GM23338 (cell line): Measurements from ENCODE around the gene SIVA1. TPM values are rescaled to one million over a fixed set of nuclear protein-coding genes. Genes with fewer than 3 reads are reported as not detected.
A peak's percentile ranks its signal among the peaks of the same experiment; 100 is the strongest.

Experiments used
- ATAC-seq: fragments of 200-7000 bp; cut with Tn5 transposase; 3 replicates; pipeline ENCODE4 v1.9.1; 2020
- DNase-seq: peaks from one replicate; pipeline ENCODE4 v3.0.0-alpha.2; 2015; ENCODE audit warnings: low spot score
- H2AFZ ChIP-seq: fragments of 200-600 bp; sonication (generic); 2 replicates; pipeline ENCODE4 v1.8.0; 2016; ENCODE audit warnings: antibody characterized with exemption, mild to moderate bottlenecking, moderate library complexity
- H3F3A ChIP-seq: fragments of 200-600 bp; sonication (generic); replicated peaks from 2 replicates; pipeline ENCODE4 v1.8.0; 2017; ENCODE audit warnings: antibody characterized with exemption, mixed run types, low read depth
- H3K27ac ChIP-seq: fragments of 200-600 bp; sonication (generic); 2 replicates; pipeline ENCODE4 v1.6.1; 2016; ENCODE audit warnings: low read depth
- H3K27me3 ChIP-seq: fragments of 200-600 bp; sonication (generic); 2 replicates; pipeline ENCODE4 v1.8.0; 2016; ENCODE audit warnings: mild to moderate bottlenecking, mixed run types, moderate library complexity; ENCODE audit not compliant: insufficient read depth
- H3K36me3 ChIP-seq: fragments of 200-600 bp; sonication (generic); 2 replicates; pipeline ENCODE4 v1.8.0; 2016; ENCODE audit warnings: mild to moderate bottlenecking; ENCODE audit not compliant: insufficient read depth
- H3K4me1 ChIP-seq: fragments of 200-600 bp; sonication (generic); 2 replicates; pipeline ENCODE4 v1.8.0; 2016; ENCODE audit warnings: mild to moderate bottlenecking, moderate library complexity; ENCODE audit not compliant: insufficient read depth
- H3K4me2 ChIP-seq: fragments of 200-600 bp; sonication (generic); 2 replicates; pipeline ENCODE4 v1.7.1; 2017; ENCODE audit warnings: mixed run types
- H3K4me3 ChIP-seq: fragments of 200-600 bp; sonication (generic); 2 replicates; pipeline ENCODE4 v1.6.1; 2016; ENCODE audit warnings: mixed run types
- H3K79me2 ChIP-seq: fragments of 200-600 bp; sonication (generic); replicated peaks from 2 replicates; pipeline ENCODE4 v1.8.0; 2017; ENCODE audit warnings: mild to moderate bottlenecking; ENCODE audit not compliant: insufficient read depth
- H3K9me2 ChIP-seq: fragments of 200-600 bp; sonication (generic); 2 replicates; pipeline ENCODE4 v1.8.0; 2017; ENCODE audit not compliant: insufficient read depth
- H4K20me1 ChIP-seq: fragments of 200-600 bp; sonication (generic); replicated peaks from 2 replicates; pipeline ENCODE4 v1.8.0; 2017; ENCODE audit warnings: mild to moderate bottlenecking; ENCODE audit not compliant: insufficient read depth
- H3K27ac Mint-ChIP-seq: 2 replicates; pipeline ENCODE4 v1.8.0; 2020; ENCODE audit warnings: inconsistent platforms, mild to moderate bottlenecking, moderate library complexity, mixed read lengths
- H3K27me3 Mint-ChIP-seq: 3 replicates; pipeline ENCODE4 v1.8.0; 2022; ENCODE audit warnings: low read depth, mild to moderate bottlenecking, moderate library complexity, mixed read lengths, inconsistent platforms; ENCODE audit not compliant: insufficient read depth, poor library complexity
- H3K36me3 Mint-ChIP-seq: 3 replicates; pipeline ENCODE4 v1.8.0; 2021; ENCODE audit warnings: low read depth, mild to moderate bottlenecking, inconsistent platforms, moderate library complexity, mixed read lengths
- H3K4me1 Mint-ChIP-seq: 3 replicates; pipeline ENCODE4 v1.8.0; 2020; ENCODE audit warnings: mild to moderate bottlenecking, inconsistent platforms, mixed read lengths
- H3K4me3 Mint-ChIP-seq: 3 replicates; pipeline ENCODE4 v1.8.0; 2021; ENCODE audit warnings: moderate library complexity, mild to moderate bottlenecking, inconsistent platforms, mixed read lengths
- H3K9me3 Mint-ChIP-seq: 3 replicates; pipeline ENCODE4 v1.8.0; 2020; ENCODE audit warnings: moderate library complexity, mild to moderate bottlenecking, inconsistent platforms, mixed read lengths
- CREB1 ChIP-seq: fragments of 250-450 bp; sonication (Bioruptor Pico); IDR thresholded peaks from 2 replicates; pipeline ENCODE4 v1.5.0; 2020; ENCODE audit warnings: low read depth, mild to moderate bottlenecking, moderate library complexity
- CTCF ChIP-seq, 2 experiments: fragments of 200-600 bp in 1 of 2; sonication (generic) in 1 of 2; conservative IDR thresholded peaks; 2 replicates each; pipeline versions ENCODE4 v1.5.1 to v1.6.1; 2016 to 2017; ENCODE audit warnings: antibody characterized with exemption in 2 of 2, low read depth in 2 of 2, mild to moderate bottlenecking in 2 of 2, moderate library complexity in 1 of 2
- EZH2 ChIP-seq: fragments of 200-600 bp; sonication (generic); IDR thresholded peaks from one replicate; pipeline ENCODE4 v1.8.0; 2017; ENCODE audit warnings: antibody characterized with exemption, mild to moderate bottlenecking, low read depth; ENCODE audit not compliant: unreplicated experiment
- EZH2phosphoT487 ChIP-seq: fragments of 200-600 bp; sonication (generic); IDR thresholded peaks from one replicate; pipeline ENCODE4 v1.8.1; 2018; ENCODE audit warnings: antibody characterized with exemption; ENCODE audit not compliant: unreplicated experiment
- POLR2AphosphoS5 ChIP-seq: IDR thresholded peaks from 2 replicates; pipeline ENCODE4 v1.6.1; 2016; ENCODE audit warnings: antibody characterized with exemption, low read depth
- STAT1 ChIP-seq: IDR thresholded peaks from one replicate; pipeline ENCODE4 v1.6.1; 2016; ENCODE audit warnings: antibody characterized with exemption; ENCODE audit not compliant: unreplicated experiment
- ZNF114 ChIP-seq: fragments of 250-450 bp; sonication (Bioruptor Pico); IDR thresholded peaks from 2 replicates; pipeline ENCODE4 v1.5.0; 2020; ENCODE audit warnings: mild to moderate bottlenecking, moderate library complexity
- polyA plus RNA-seq: library from polyadenylated mRNA; unstranded; fragments of >200 nt; fragmentation: Nextera tagmentation; extraction: Ambion mirVana; gene quantifications from 2 replicates; pipeline ENCODE4 v1.2.1, GENCODE V29; 2016
- total RNA-seq: library from RNA; depleted of rRNA; stranded (reverse); fragments of >200 nt; shearing (Covaris generic); gene quantifications from 2 replicates; pipeline ENCODE4 v1.2.3, GENCODE V29; 2014

SIVA1 gene
- total and polyA plus RNA-seq, 2 experiments from 2014 or later: 215 to 392 TPM

- peaks cover 40% of the 10 kb centered on the region for H3K4me1 Mint-ChIP-seq
Measured at GRCh38 chr14:104798300-104799243, 45.6 kb downstream of the SIVA1 start.

DNA sequence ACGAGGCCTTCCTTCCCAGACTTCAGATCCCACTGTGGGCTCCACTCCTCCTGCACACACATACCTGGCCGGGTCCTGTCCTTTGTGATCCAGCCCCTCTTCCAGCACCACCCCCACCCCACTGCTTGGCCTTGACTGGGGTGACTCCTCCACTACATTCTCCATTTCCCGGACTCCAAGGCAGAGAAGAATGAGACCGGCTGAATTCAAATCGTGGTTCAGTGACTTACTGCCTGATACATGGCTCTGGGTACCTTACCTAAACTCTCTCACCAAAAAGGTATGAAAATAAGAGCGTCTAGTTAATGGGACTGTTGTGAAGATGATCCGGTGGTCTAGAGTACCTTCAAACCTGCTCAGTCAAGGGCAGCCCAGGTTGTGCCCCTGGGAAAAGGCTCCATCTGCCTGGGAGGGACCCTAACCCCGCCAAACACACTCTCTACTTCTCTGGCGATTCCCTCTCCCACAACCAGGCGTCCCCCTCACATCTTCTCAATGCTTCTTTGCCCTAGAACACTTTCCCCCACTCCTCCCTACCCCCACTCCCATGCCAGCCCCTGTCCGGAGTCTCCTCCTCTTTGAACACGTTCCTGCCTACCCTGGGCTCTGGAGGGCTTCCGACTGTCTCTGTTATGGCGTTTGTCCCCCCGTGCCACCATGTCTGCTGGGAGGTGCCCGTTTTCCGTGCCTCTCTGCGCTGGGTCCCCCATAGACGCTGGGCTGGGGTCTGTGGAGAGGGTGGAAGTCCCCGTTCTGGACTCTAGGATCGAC, 46.5 kb downstream of the SIVA1 start:
- Mint-ChIP-seq H3K4me3 (peak overlapping the region; percentile 81), H3K4me1 (peaks cover 38% of the 10 kb centered on the region), H3K27me3 (peaks cover 61% of the 10 kb centered on the region), H3K9me3 (no peaks in the 10 kb centered on the region), H3K36me3 (no peaks in the 10 kb centered on the region), H3K27ac (0 out of 2 replicates have a peak overlapping the region, but pooled peaks have one; percentile 8)
- peak overlapping the region; percentile 99 for H2AFZ ChIP-seq
- no peaks in the 10 kb centered on the region for H3K9me2 ChIP-seq
- no peaks in the 10 kb centered on the region for H3K36me3 ChIP-seq
- peaks cover 63% of the 10 kb centered on the region for H3K27me3 ChIP-seq
- H3F3A ChIP-seq: peaks cover 12% of the 10 kb centered on the region; the same call in 1 of the 2 replicates
- H3K79me2 ChIP-seq: no peaks in the 10 kb centered on the region
- H3K4me2 ChIP-seq: peak overlapping the region; percentile 99
- TF ChIP-seq CTCF (conservative IDR thresholded peaks at IDR 0.05; ENCODE audit: low read depth in 2 of 2): peak; percentile 37 to 45
- TF ChIP-seq EZH2: peak; percentile 36
- TF ChIP-seq STAT1: no peak
- no peak overlapping the region for H3K27ac ChIP-seq
- DNase-seq (peak; percentile 86), ATAC-seq (peak; percentile 54)
- peak overlapping the region; percentile 95 for H3K4me3 ChIP-seq
- peaks cover 33% of the 10 kb centered on the region for H3K4me1 ChIP-seq
- peaks cover under 1% of the 10 kb centered on the region; the same call in 1 of the 2 replicates for H4K20me1 ChIP-seq

More at GRCh38 chr14:104798300-104799243, 45.6 kb downstream of the SIVA1 start:
- TF ChIP-seq ZNF114: no peak
- no peak for TF ChIP-seq EZH2
- no peak for TF ChIP-seq CREB1
- TF ChIP-seq STAT1: no peak
- TF ChIP-seq EZH2phosphoT487: no peak
- TF ChIP-seq POLR2AphosphoS5: no peak
- Mint-ChIP-seq H3K4me3 (peak overlapping the region; percentile 81; the same call in 2 of the 3 replicates), H3K27ac (no peak overlapping the region), H3K36me3 (no peaks in the 10 kb centered on the region), H3K9me3 (no peaks in the 10 kb centered on the region), H3K27me3 (peaks cover 62% of the 10 kb centered on the region)
- Histone ChIP-seq H3K79me2 (peaks cover 4% of the 10 kb centered on the region; the same call in 1 of the 2 replicates), H4K20me1 (peaks cover 9% of the 10 kb centered on the region; the same call in 1 of the 2 replicates), H3K27ac (no peak overlapping the region), H3F3A (peaks cover 12% of the 10 kb centered on the region; the same call in 1 of the 2 replicates), H3K4me1 (peaks cover 34% of the 10 kb centered on the region), H3K27me3 (peaks cover 63% of the 10 kb centered on the region), H3K4me3 (peak overlapping the region; percentile 95), H3K36me3 (no peaks in the 10 kb centered on the region), H2AFZ (no peak overlapping the region), H3K9me2 (no peaks in the 10 kb centered on the region), H3K4me2 (peak overlapping the region; percentile 99)
- no peak for DNase-seq
- ATAC-seq: no peak
